Muscle of leg (tissue), 11 donors: ENCODE measurements around the gene ATG4C. TPM values are rescaled to one million over a fixed set of nuclear protein-coding genes. Genes with fewer than 3 reads are reported as not detected.
A peak's percentile ranks its signal among the peaks of the same experiment; 100 is the strongest.

Source experiments
- DNase-seq: peaks from one replicate; pipeline ENCODE4 v3.0.0; 2013
- H3K27ac ChIP-seq: one replicate; pipeline ENCODE4 v1.5.1; 2013; ENCODE audit warnings: mild to moderate bottlenecking, low read length, control low read depth
- H3K27me3 ChIP-seq: one replicate; pipeline ENCODE4 v1.6.1; 2013; ENCODE audit warnings: low read length; ENCODE audit not compliant: control insufficient read depth, insufficient read depth
- H3K36me3 ChIP-seq: one replicate; pipeline ENCODE4 v1.6.1; 2013; ENCODE audit warnings: low read length; ENCODE audit not compliant: control insufficient read depth, insufficient read depth
- H3K4me1 ChIP-seq: one replicate; pipeline ENCODE4 v1.6.1; 2013; ENCODE audit warnings: low read length; ENCODE audit not compliant: control insufficient read depth, insufficient read depth
- H3K4me3 ChIP-seq: one replicate; pipeline ENCODE4 v1.5.1; 2013; ENCODE audit warnings: low read length, control low read depth
- H3K9me3 ChIP-seq: replicated peaks from 2 replicates; pipeline ENCODE4 v1.6.1; 2013; ENCODE audit warnings: low read depth, low read length; ENCODE audit not compliant: control insufficient read depth
- WGBS: methylation state at CpG from one replicate; pipeline ENCODE4 v1.1.5; 2013; ENCODE audit warnings: missing lambda C conversion rate; ENCODE audit not compliant: insufficient coverage; 5-methylcytosine and 5-hydroxymethylcytosine counted together
- polyA plus RNA-seq, 8 donors: library from polyadenylated mRNA; unstranded; fragments of 120-200 nt; gene quantifications; one replicate each; pipeline versions ENCODE4 v1.2.1 to v1.2.3, GENCODE V29; 2013; ENCODE audit warnings: inconsistent platforms in 1 of 8, low replicate concordance in 1 of 8; ENCODE audit not compliant: insufficient read length in 8 of 8, insufficient read depth in 1 of 8
- total RNA-seq: library from RNA; stranded (reverse); fragments of 120-200 nt; gene quantifications from one replicate; pipeline ENCODE4 v1.2.4, GENCODE V29; 2013

Gene ATG4C
- total and polyA plus RNA-seq, 9 donors = 6.2 to 10.9 (median 8.3) TPM

DNA sequence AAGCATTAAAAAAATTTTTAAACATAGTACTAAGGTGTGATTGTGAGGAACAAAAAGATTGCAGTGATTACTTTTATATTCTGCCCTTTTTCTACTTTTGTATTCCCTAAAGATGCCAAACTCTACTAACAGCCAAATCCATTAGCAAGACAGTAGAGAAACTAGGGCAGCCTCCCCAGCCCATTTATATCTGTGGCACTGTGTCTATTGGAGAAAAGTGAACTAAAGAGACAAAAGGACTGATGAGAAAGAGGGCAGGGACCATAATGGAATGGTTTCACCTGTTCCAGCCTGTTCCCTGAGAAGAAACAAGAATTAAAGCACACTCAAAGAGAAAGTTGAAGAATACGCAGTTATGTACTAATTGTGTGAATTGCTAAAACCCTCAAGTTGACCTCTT is 56.6 kb downstream of the ATG4C start:
- Histone ChIP-seq H3K4me1 (no peaks in the 10 kb centered on the region), H3K27me3 (no peaks in the 10 kb centered on the region), H3K36me3 (no peaks in the 10 kb centered on the region), H3K27ac (no peak overlapping the region), H3K9me3 (no peaks in the 10 kb centered on the region), H3K4me3 (no peak overlapping the region)
- DNase-seq = no peak
- no CpG with 5 or more reads among the region's 1 CpG for WGBS

DNA sequence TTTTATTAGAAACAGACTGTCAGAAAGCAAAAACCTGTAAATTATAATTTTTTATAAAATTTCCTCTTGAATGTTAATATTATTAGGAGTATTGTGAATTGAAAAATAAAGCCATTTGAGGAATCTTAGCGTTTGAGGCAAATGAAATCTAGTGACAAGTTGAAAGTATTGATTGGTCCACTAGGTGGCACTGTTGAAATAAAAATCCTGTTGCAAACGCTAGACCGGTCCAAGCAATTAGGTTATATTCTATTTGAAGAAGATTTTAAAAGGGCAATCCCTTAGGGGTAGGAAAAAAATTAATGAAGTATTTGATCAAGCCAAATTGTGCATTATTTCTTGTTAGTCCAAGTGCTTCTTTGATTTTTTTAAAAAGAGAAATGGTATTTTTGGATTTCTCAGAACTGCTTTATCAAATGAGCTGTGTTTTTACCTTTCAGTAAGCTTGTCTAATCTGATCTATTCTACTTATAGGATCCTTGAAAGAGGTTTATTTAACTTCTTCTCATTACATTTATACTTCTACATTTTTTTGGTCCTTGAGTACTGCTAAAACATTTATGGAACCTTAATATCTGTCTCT is 57.7 kb downstream of the ATG4C start:
- DNase-seq = peak; percentile 78
- Histone ChIP-seq H3K9me3 (no peaks in the 10 kb centered on the region), H3K4me3 (no peak overlapping the region), H3K27ac (no peak overlapping the region), H3K27me3 (no peaks in the 10 kb centered on the region), H3K36me3 (peaks cover 5% of the 10 kb centered on the region), H3K4me1 (no peaks in the 10 kb centered on the region)
- 6% methylated on average over 3 of the region's 3 CpGs for WGBS

DNA sequence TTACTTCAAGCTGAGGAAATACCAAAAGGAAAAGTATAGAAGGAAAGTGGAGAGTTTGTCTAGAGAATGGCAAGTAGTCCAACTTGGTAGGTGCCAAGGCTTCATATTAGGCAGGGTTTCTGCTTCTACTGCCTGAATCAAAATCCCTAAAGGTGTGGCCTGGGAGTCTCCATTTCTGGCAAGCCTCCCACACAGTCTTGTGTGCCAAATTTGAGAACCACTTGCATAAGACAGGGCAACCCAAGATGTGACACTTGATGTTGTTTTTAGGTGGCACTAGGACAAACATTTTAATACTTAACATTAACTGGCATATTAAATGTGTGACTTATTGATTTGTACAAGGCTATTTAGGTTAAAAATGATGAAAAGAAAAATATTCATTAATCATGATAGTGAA is 60.1 kb downstream of the ATG4C start:
- Histone ChIP-seq H3K36me3 (peaks cover 5% of the 10 kb centered on the region), H3K27ac (no peak overlapping the region), H3K4me1 (no peaks in the 10 kb centered on the region), H3K27me3 (no peaks in the 10 kb centered on the region), H3K4me3 (no peak overlapping the region), H3K9me3 (no peaks in the 10 kb centered on the region)
- peak; percentile 4 for DNase-seq

DNA sequence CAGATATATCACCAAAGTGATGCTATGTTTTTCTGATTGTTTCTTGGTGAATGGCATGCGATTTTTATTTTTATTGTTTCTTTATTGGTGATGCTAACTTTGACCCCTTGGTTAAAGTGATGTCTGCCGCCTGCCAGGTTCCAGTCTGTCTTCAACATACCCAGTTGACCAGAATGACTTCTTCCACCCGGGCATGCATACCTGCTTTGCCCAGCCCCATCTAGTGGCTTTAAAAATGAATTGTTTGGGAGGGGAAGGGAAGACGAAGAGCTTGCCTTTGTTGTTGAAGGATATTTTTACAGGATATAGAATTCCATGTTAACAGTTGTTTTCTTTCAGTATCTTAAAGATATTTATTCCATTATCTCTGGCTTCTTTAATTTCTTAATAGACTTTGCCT is 65.1 kb downstream of the ATG4C start:
- no peak for DNase-seq
- Histone ChIP-seq H3K36me3 (peaks cover 5% of the 10 kb centered on the region), H3K4me3 (no peak overlapping the region), H3K9me3 (no peaks in the 10 kb centered on the region), H3K27me3 (no peaks in the 10 kb centered on the region), H3K27ac (no peak overlapping the region), H3K4me1 (no peaks in the 10 kb centered on the region)
- no CpG with 5 or more reads among the region's 4 CpGs for WGBS

DNA sequence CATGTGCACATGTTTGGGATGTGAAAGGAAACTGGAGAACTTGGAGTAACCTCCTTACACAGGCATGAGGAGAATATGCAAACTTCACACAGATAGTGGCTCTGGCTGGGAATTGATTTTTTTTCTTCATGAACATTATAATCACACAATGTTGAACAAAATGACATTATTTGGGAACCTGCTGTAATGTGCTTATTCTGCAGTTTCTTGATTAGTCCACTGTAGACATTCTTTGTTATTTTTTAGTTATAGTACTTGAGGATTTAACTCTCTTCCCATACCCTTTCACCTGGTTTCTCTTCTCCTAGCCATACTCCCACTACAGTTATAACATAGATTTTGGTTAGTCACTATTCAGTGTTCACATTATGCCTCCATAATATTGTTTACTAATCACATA is 68.3 kb downstream of the ATG4C start:
- Histone ChIP-seq H3K27ac (no peak overlapping the region), H3K9me3 (no peaks in the 10 kb centered on the region), H3K4me1 (no peaks in the 10 kb centered on the region), H3K27me3 (no peaks in the 10 kb centered on the region), H3K36me3 (no peaks in the 10 kb centered on the region), H3K4me3 (no peak overlapping the region)
- DNase-seq = no peak

DNA sequence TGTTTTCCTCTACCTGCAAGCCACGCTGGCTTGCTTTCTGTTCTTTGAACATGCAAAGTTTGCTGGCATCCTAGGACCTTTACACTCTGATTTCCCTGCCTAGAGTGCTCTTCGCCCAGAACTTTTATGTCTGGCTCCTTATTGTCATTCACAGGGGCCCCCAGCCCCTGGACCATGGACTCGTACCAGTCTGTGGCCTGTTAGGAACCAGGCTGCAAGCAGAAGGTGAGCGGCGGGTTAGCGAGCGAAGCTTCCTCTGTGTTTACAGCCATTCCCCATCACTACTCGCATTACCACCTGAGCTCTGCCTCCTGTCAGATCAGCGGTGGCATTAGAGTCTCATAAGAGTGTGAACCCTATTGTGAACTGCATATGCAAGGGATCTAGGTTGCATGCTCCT is 73.0 kb downstream of the ATG4C start:
- no peak for DNase-seq
- 86% methylated on average over 7 of the region's 9 CpGs for WGBS
- H3K4me1 ChIP-seq = no peaks in the 10 kb centered on the region
- no peak overlapping the region for H3K4me3 ChIP-seq
- H3K36me3 ChIP-seq = no peaks in the 10 kb centered on the region
- H3K27me3 ChIP-seq = no peaks in the 10 kb centered on the region
- no peak overlapping the region for H3K27ac ChIP-seq
- H3K9me3 ChIP-seq = no peaks in the 10 kb centered on the region

DNA sequence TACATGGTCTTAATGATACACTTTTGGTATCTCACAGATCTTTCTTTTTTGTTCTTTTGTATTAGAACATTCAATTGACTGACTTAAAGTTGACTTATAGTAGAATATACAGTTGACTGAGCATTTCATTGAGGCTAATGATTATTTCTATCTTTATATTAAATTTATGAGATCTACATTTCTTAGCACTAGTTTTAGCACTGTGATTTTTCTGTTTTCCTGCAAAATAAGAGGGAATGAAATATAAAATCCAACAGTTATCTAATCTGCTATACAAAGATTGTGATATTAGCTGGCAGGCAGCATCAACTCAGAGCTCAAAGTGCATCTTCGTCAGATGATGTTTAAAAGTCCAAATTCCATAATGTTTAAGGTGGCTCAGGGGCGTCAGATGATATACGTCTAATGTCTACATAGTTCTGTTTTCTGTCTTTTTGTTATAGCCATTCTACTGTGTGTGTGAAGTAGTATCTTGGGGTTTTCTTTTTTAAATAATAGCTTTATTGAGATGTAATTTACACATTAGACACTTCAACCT is 85.4 kb downstream of the ATG4C start:
- Histone ChIP-seq H3K9me3 (no peaks in the 10 kb centered on the region), H3K36me3 (no peaks in the 10 kb centered on the region), H3K27ac (no peak overlapping the region), H3K27me3 (no peaks in the 10 kb centered on the region), H3K4me1 (no peaks in the 10 kb centered on the region), H3K4me3 (no peak overlapping the region)
- no peak for DNase-seq
- WGBS = no CpG with 5 or more reads among the region's 3 CpGs

DNA sequence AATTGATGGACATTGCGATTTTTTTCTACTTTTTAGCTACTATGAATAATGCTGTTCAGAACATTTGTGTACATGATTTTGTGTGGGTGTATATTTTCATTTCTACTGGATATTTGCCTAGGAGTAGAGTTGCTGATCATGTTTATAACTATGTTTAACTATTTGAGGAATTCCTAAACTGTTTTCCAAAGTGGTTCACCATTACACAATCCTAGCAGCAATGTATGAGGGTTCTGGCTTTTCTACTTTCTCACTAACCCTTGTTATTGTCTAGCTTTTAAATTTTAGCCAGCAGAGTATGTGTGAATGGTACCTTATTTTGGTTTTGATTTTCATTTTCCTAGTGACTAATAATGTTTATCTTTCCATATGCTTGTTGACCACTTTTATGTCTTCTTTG is 86.2 kb downstream of the ATG4C start:
- WGBS = no CpG with 5 or more reads among the region's 1 CpG
- no peaks in the 10 kb centered on the region for H3K36me3 ChIP-seq
- H3K9me3 ChIP-seq = no peaks in the 10 kb centered on the region
- no peak for DNase-seq
- no peak overlapping the region for H3K27ac ChIP-seq
- no peaks in the 10 kb centered on the region for H3K27me3 ChIP-seq
- no peaks in the 10 kb centered on the region for H3K4me1 ChIP-seq
- no peak overlapping the region for H3K4me3 ChIP-seq

DNA sequence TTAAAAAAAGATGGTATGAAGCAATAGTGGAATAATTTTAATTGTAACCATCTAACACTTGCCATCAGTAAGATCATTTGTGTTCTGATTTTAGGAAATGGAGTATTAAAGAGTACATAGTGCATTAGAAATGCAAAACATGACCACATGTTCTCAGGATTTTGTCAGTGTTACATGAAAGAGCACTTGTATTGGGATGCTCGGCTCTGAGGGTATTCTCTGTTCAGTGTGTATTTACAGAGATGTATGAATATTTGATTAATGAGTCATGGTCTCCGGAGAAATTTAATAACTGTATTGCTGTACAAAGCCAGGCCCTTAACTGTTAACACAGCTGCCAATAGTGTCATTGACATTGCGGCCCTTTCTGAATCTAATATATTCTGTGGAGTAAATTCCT is 91.7 kb downstream of the ATG4C start:
- H3K4me3 ChIP-seq = no peak overlapping the region
- H3K27ac ChIP-seq = no peak overlapping the region
- no peaks in the 10 kb centered on the region for H3K27me3 ChIP-seq
- no peaks in the 10 kb centered on the region for H3K4me1 ChIP-seq
- no peaks in the 10 kb centered on the region for H3K9me3 ChIP-seq
- peak; percentile 52 for DNase-seq
- WGBS = 29% methylated on average over 1 of the region's 3 CpGs
- no peaks in the 10 kb centered on the region for H3K36me3 ChIP-seq

DNA sequence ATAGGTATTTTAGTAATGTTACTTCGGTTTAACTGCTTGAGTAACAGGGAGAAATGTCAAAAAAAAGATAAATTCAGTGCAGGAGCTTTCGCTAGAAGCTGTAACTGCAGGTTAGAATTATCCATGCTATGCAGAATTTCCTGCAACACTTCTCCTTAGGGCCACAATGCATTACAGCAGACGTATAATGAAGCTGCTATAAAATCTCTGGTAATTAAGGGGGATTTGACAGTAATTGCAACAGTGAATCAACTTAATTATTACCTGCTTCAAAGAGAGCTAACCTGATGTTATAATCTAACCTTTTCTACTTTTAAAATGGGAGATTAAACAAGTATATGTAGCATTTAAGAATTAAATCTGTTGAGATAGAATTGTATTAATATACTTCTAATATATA is 92.6 kb downstream of the ATG4C start:
- no CpG with 5 or more reads among the region's 3 CpGs for WGBS

DNA sequence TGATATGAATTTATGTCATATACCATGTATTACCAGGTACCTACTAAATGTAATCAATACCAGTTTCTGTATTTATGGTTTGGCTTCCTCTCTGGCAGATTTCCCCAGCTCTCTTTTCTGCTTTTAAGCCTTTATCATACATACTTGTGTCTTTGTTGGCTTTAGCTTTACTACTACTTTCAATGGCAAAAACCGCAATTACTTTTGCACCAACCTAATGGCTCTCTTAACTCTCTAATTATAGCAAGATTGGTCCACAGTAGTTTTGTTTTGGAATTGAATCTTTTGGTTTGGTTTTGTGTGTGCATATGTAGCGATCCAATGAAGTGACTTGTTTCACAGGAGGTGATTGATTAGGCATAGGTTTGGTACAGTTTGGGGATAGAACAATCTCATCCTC is 93.6 kb downstream of the ATG4C start:
- DNase-seq = no peak
- Histone ChIP-seq H3K9me3 (no peaks in the 10 kb centered on the region), H3K4me1 (no peaks in the 10 kb centered on the region), H3K36me3 (no peaks in the 10 kb centered on the region), H3K4me3 (no peak overlapping the region), H3K27me3 (no peaks in the 10 kb centered on the region), H3K27ac (no peak overlapping the region)
- 100% methylated on average over 1 of the region's 2 CpGs for WGBS

More for the DNA sequence above, 92.6 kb downstream of the ATG4C start:
- no peak for DNase-seq
- Histone ChIP-seq H3K27ac (no peak overlapping the region), H3K27me3 (no peaks in the 10 kb centered on the region), H3K4me1 (no peaks in the 10 kb centered on the region), H3K36me3 (no peaks in the 10 kb centered on the region), H3K9me3 (no peaks in the 10 kb centered on the region), H3K4me3 (no peak overlapping the region)
